PFSK-1 (cell line): ENCODE results near the gene FXYD2.

ENCODE experiments used
- POLR2AphosphoS5 ChIP-seq: IDR thresholded peaks from 2 replicates; pipeline ENCODE4 v1.6.1; 2012; ENCODE audit warnings: low read depth, mild to moderate bottlenecking, control low read depth, low read length, moderate library complexity
- REST ChIP-seq, 2 experiments: IDR thresholded peaks; 2 replicates each; pipeline versions ENCODE4 v1.6.1 to v1.8.0; 2011 to 2012; ENCODE audit warnings: low read depth in 2 of 2, low read length in 2 of 2, control low read depth in 1 of 2, inconsistent platforms in 1 of 2, mild to moderate bottlenecking in 1 of 2, moderate library complexity in 1 of 2; ENCODE audit not compliant: insufficient read depth in 1 of 2
- SIN3A ChIP-seq: IDR thresholded peaks from 2 replicates; pipeline ENCODE4 v1.6.1; 2012; ENCODE audit warnings: mild to moderate bottlenecking, low read length, moderate library complexity, borderline replicate concordance; ENCODE audit not compliant: insufficient read depth

DNA sequence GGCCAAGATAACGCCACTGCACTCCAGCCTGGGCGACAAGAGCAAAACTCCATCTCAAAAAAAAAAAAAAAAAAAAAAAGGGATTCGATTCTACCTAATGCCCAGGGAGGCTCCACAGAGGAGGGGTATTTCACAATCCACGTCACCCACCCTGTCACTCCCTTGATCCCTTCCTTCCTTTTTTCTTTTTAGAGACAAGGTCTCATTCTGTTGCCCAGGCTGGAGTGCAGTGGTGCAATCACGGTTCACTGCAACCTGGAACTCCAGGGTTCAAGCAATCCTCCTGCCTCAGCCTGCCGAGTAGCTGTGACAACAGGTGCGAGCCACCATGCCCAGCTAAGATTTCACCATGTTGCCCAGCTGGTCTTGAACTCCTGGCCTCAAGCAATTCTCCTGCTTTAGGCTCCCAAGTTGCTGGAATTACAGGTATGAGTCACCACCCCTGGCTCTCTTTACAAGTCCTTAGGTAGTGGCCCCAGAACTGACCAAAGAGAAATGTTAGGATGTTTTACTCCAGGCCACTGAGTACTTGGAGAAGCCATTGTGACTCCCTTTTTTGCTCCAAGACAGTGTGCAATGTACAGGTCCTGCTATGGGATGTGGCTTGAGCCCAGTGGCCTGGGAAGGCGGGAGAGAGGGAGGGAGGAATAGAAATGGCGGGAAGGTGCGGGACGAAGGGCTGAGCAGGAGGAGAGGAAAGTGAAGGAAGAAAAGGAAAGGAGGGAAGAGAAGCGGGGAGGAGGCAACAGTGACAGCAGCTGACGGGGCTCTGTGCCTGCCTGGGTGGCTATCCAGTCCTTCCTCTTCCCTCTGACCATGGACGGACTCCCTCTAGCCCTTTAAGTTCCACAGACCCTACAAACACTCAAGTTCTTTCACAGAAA, 11.8 kb upstream of the FXYD2 start:
- TF ChIP-seq REST (IDR thresholded peaks at IDR 0.05; ENCODE audit: insufficient read depth in 1 of 2, low read depth in 2 of 2, low read length in 2 of 2), result no peak
- TF ChIP-seq POLR2AphosphoS5, result no peak
- no peak for TF ChIP-seq SIN3A
